H9 (cell line): ENCODE results near the gene MRPL23. TPM values are rescaled to one million over a fixed set of nuclear protein-coding genes. Genes with fewer than 3 reads are reported as not detected.

Source experiments
- DNase-seq: peaks from one replicate; pipeline ENCODE4 v3.0.0-alpha.2; 2017
- H2AFZ ChIP-seq: one replicate; pipeline ENCODE4 v1.6.1; 2013; ENCODE audit warnings: mild to moderate bottlenecking, low read length, control low read depth, moderate library complexity
- H2AK5ac ChIP-seq: 2 replicates; pipeline ENCODE4 v1.6.1; 2013; ENCODE audit warnings: low read length, control low read depth, mixed read lengths; ENCODE audit not compliant: insufficient read length
- H2BK120ac ChIP-seq: one replicate; pipeline ENCODE4 v1.6.1; 2013; ENCODE audit warnings: low read depth, mild to moderate bottlenecking, low read length, control low read depth, inconsistent platforms; ENCODE audit not compliant: poor library complexity, severe bottlenecking
- H2BK12ac ChIP-seq: 2 replicates; pipeline ENCODE4 v1.6.1; 2013; ENCODE audit warnings: low read length, control low read depth, mixed read lengths, low read depth; ENCODE audit not compliant: insufficient read length
- H2BK15ac ChIP-seq: 2 replicates; pipeline ENCODE4 v1.6.1; 2013; ENCODE audit warnings: low read depth, low read length, control low read depth
- H2BK20ac ChIP-seq: one replicate; pipeline ENCODE4 v1.6.1; 2013; ENCODE audit warnings: low read depth, mild to moderate bottlenecking, low read length, control low read depth, inconsistent platforms; ENCODE audit not compliant: poor library complexity, severe bottlenecking
- H2BK5ac ChIP-seq: 2 replicates; pipeline ENCODE4 v1.6.1; 2013; ENCODE audit warnings: low read length, control low read depth, mixed read lengths; ENCODE audit not compliant: insufficient read length
- H3K14ac ChIP-seq: 2 replicates; pipeline ENCODE4 v1.6.1; 2013; ENCODE audit warnings: low read length, control low read depth; ENCODE audit not compliant: insufficient read depth
- H3K18ac ChIP-seq: 2 replicates; pipeline ENCODE4 v1.6.1; 2013; ENCODE audit warnings: low read depth, mild to moderate bottlenecking, mixed read lengths, low read length, control low read depth; ENCODE audit not compliant: insufficient read length
- H3K23ac ChIP-seq: 2 replicates; pipeline ENCODE4 v1.6.1; 2013; ENCODE audit warnings: low read length, control low read depth, mixed read lengths, low read depth; ENCODE audit not compliant: insufficient read length
- H3K23me2 ChIP-seq: 2 replicates; pipeline ENCODE4 v1.6.1; 2013; ENCODE audit warnings: low read depth, mild to moderate bottlenecking, mixed read lengths, low read length, control low read depth; ENCODE audit not compliant: insufficient read length, poor library complexity, severe bottlenecking
- H3K27ac ChIP-seq: 2 replicates; pipeline ENCODE4 v1.5.1; 2013; ENCODE audit warnings: low read length, control low read depth, mixed read lengths, low read depth; ENCODE audit not compliant: insufficient read length
- H3K27me3 ChIP-seq: 2 replicates; pipeline ENCODE4 v1.6.1; 2013; ENCODE audit warnings: low read length, control low read depth, inconsistent platforms; ENCODE audit not compliant: insufficient read depth
- H3K4ac ChIP-seq: 2 replicates; pipeline ENCODE4 v1.6.1; 2013; ENCODE audit warnings: low read depth, mild to moderate bottlenecking, control low read depth, inconsistent platforms, low read length, moderate library complexity
- H3K4me1 ChIP-seq: 2 replicates; pipeline ENCODE4 v1.6.1; 2013; ENCODE audit warnings: low read length, control low read depth, inconsistent platforms; ENCODE audit not compliant: insufficient read depth
- H3K4me2 ChIP-seq: 2 replicates; pipeline ENCODE4 v1.6.1; 2013; ENCODE audit warnings: low read length, control low read depth, mixed read lengths; ENCODE audit not compliant: insufficient read length, insufficient read depth
- H3K56ac ChIP-seq: 2 replicates; pipeline ENCODE4 v1.6.1; 2013; ENCODE audit warnings: low read depth, mild to moderate bottlenecking, mixed read lengths, low read length, control low read depth; ENCODE audit not compliant: insufficient read length
- H3K79me1 ChIP-seq: 2 replicates; pipeline ENCODE4 v1.6.1; 2013; ENCODE audit warnings: low read depth, mild to moderate bottlenecking, moderate library complexity, low read length, control low read depth, inconsistent platforms; ENCODE audit not compliant: insufficient read depth, poor library complexity, severe bottlenecking
- H3K79me2 ChIP-seq: 2 replicates; pipeline ENCODE4 v1.6.1; 2013; ENCODE audit warnings: low read length, control low read depth, inconsistent platforms; ENCODE audit not compliant: insufficient read depth
- H3K9ac ChIP-seq: 2 replicates; pipeline ENCODE4 v1.6.1; 2013; ENCODE audit warnings: low read length, control low read depth, mixed read lengths; ENCODE audit not compliant: insufficient read length; ENCODE audit errors: extremely low read depth
- H3K9me3 ChIP-seq: one replicate; pipeline ENCODE4 v1.6.1; 2013; ENCODE audit warnings: low read depth, low read length, inconsistent platforms; ENCODE audit not compliant: control insufficient read depth
- H3T11ph ChIP-seq: one replicate; pipeline ENCODE4 v1.6.1; 2013; ENCODE audit warnings: mild to moderate bottlenecking, low read length, control low read depth, inconsistent platforms
- H4K20me1 ChIP-seq: one replicate; pipeline ENCODE4 v1.6.1; 2013; ENCODE audit not compliant: control insufficient read depth, insufficient read length, insufficient read depth
- H4K5ac ChIP-seq: 2 replicates; pipeline ENCODE4 v1.6.1; 2013; ENCODE audit warnings: low read depth, mild to moderate bottlenecking, mixed read lengths, low read length, control low read depth; ENCODE audit not compliant: insufficient read length
- H4K8ac ChIP-seq: replicated peaks from 2 replicates; pipeline ENCODE4 v1.6.1; 2013; ENCODE audit warnings: low read length, control low read depth, mixed read lengths, low read depth; ENCODE audit not compliant: insufficient read length
- H4K91ac ChIP-seq: 2 replicates; pipeline ENCODE4 v1.6.1; 2013; ENCODE audit warnings: low read depth, mild to moderate bottlenecking, moderate library complexity, mixed read lengths, low read length, control low read depth; ENCODE audit not compliant: insufficient read length
- H3K27ac Mint-ChIP-seq, 3 experiments: 2 replicates in 2 of 3; 3 replicates in 1 of 3; pipeline ENCODE4 v1.8.0; 2020 to 2021; ENCODE audit warnings: mixed read lengths in 3 of 3, mild to moderate bottlenecking in 1 of 3, moderate library complexity in 1 of 3
- H3K27me3 Mint-ChIP-seq: 2 replicates; pipeline ENCODE4 v1.8.0; 2021; ENCODE audit warnings: low read depth, mild to moderate bottlenecking, moderate library complexity, mixed read lengths
- H3K36me3 Mint-ChIP-seq, 3 experiments: 2 replicates in 2 of 3; 3 replicates in 1 of 3; pipeline ENCODE4 v1.8.0; 2020 to 2021; ENCODE audit warnings: low read depth in 3 of 3, mixed read lengths in 3 of 3; ENCODE audit not compliant: insufficient read depth in 1 of 3
- H3K4me1 Mint-ChIP-seq, 2 experiments: 2 replicates each; pipeline ENCODE4 v1.8.0; 2020; ENCODE audit warnings: mixed read lengths in 2 of 2
- H3K4me3 Mint-ChIP-seq, 2 experiments: 2 replicates in 1 of 2; 3 replicates in 1 of 2; pipeline ENCODE4 v1.8.0; 2020 to 2021; ENCODE audit warnings: mild to moderate bottlenecking in 2 of 2, mixed read lengths in 2 of 2, moderate library complexity in 1 of 2
- H3K9me3 Mint-ChIP-seq, 2 experiments: 2 replicates in 1 of 2; 3 replicates in 1 of 2; pipeline ENCODE4 v1.8.0; 2020; ENCODE audit warnings: mild to moderate bottlenecking in 2 of 2, mixed read lengths in 2 of 2, moderate library complexity in 1 of 2
- WGBS: extraction: QIAGEN DNeasy Blood & Tissue Kit; methylation state at CpG from one replicate; pipeline ENCODE4 v1.1.7; 2013; ENCODE audit warnings: missing lambda C conversion rate, low lambda C conversion rate, mixed read lengths; ENCODE audit not compliant: insufficient read length; ENCODE audit errors: extremely low coverage; 5-methylcytosine and 5-hydroxymethylcytosine counted together
- total RNA-seq: library from RNA; stranded (reverse); gene quantifications from 2 replicates; pipeline ENCODE4 v1.2.1, GENCODE V29; 2021
- TF ChIP-seq, protein P1 (sequence below): fragments of 200-600 bp; sonication (generic); conservative IDR thresholded peaks from 3 replicates; pipeline ENCODE4 v1.8.0; 2021; ENCODE audit warnings: antibody characterized with exemption, mild to moderate bottlenecking

MRPL23 gene
- total RNA-seq, 1 experiment from 2014 or later, result 67.3 TPM

DNA sequence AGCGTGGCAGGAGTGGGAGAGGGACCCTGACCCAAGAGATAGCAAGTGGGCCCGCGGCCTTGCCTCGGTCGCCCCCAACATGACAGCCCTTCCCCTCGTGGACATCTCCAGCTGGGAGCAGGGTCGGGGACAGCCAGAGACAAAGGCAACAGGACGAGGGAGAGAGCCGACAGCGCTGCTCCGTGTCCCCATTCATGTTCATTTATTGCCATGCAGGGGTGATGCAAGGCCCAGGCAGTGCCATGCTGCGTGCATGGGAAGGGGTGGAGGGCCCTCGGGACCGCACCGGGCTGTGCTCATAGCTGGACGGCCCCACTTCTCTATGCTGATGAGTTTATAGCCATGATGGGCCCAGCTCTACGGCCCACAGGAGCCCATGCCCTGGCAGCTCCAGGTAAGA lies 12.7 kb downstream of the MRPL23 start:
- no peaks in the 10 kb centered on the region for H3K79me2 ChIP-seq
- no peaks in the 10 kb centered on the region for H4K20me1 ChIP-seq
- no peak overlapping the region for H2AFZ ChIP-seq
- no peak overlapping the region for H4K91ac ChIP-seq
- H2AK5ac ChIP-seq, result no peak overlapping the region
- H3K27ac ChIP-seq, result no peak overlapping the region
- no peak overlapping the region for H3K4ac ChIP-seq
- H3K9me3 Mint-ChIP-seq, result no peaks in the 10 kb centered on the region
- no peaks in the 10 kb centered on the region for H3K9me3 ChIP-seq
- H2BK5ac ChIP-seq, result no peak overlapping the region
- H3K18ac ChIP-seq, result no peak overlapping the region
- no peak overlapping the region for H3K4me3 Mint-ChIP-seq
- no peaks in the 10 kb centered on the region for H3K36me3 Mint-ChIP-seq
- no peak overlapping the region for H2BK20ac ChIP-seq
- H3K27me3 ChIP-seq, result no peaks in the 10 kb centered on the region
- H2BK15ac ChIP-seq, result no peak overlapping the region
- H4K8ac ChIP-seq, result no peak overlapping the region
- no peak overlapping the region for H3T11ph ChIP-seq
- H3K27ac Mint-ChIP-seq, result no peak overlapping the region
- no peak overlapping the region for H3K14ac ChIP-seq
- H3K4me1 ChIP-seq, result no peaks in the 10 kb centered on the region
- no CpG with 5 or more reads among the region's 17 CpGs for WGBS
- no peak overlapping the region for H3K9ac ChIP-seq
- no peak overlapping the region for H3K4me2 ChIP-seq
- H4K5ac ChIP-seq, result no peak overlapping the region
- H3K23me2 ChIP-seq, result no peaks in the 10 kb centered on the region
- no peaks in the 10 kb centered on the region for H3K79me1 ChIP-seq
- H2BK120ac ChIP-seq, result no peak overlapping the region
- H3K56ac ChIP-seq, result no peak overlapping the region
- H3K27me3 Mint-ChIP-seq, result no peaks in the 10 kb centered on the region
- H3K4me1 Mint-ChIP-seq, result no peaks in the 10 kb centered on the region
- TF ChIP-seq, protein P1, sequence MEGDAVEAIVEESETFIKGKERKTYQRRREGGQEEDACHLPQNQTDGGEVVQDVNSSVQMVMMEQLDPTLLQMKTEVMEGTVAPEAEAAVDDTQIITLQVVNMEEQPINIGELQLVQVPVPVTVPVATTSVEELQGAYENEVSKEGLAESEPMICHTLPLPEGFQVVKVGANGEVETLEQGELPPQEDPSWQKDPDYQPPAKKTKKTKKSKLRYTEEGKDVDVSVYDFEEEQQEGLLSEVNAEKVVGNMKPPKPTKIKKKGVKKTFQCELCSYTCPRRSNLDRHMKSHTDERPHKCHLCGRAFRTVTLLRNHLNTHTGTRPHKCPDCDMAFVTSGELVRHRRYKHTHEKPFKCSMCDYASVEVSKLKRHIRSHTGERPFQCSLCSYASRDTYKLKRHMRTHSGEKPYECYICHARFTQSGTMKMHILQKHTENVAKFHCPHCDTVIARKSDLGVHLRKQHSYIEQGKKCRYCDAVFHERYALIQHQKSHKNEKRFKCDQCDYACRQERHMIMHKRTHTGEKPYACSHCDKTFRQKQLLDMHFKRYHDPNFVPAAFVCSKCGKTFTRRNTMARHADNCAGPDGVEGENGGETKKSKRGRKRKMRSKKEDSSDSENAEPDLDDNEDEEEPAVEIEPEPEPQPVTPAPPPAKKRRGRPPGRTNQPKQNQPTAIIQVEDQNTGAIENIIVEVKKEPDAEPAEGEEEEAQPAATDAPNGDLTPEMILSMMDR, result no peak
- H3K23ac ChIP-seq, result no peak overlapping the region
- no peak for DNase-seq
- no peak overlapping the region for H2BK12ac ChIP-seq
